ENCODE measurements around the gene NRTN.

DNA sequence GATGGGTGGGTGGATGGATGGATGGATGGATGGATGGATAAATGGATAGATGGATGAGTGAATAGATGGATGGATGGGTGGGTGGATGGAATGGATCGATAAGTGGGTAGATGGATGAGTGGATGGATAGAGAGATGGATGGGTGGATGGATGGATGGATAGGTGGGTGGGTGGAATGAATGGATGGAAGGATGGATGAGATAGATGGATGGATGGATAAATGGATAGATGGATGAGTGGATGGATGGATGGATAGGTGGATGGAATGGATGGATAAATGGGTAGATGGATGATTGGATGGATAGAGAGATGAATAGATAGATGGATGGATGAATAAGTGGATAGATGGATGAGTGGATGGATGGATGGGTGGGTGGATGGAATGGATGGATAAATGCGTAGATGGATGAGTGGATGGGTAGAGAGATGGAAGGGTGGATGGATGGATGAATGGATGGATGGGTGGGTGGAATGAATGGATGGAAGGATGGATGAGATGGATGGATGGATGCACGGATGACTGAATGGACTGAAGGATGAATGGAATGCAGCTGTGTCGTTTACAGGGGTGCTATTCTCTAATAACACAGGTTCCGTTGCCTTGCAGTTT, 42.2 kb upstream of the NRTN start:
- TF ChIP-seq EZH2 (IDR thresholded peaks at IDR 0.05; ENCODE audit: borderline replicate concordance, low read depth, low read length, severe bottlenecking), result no peak
- TF ChIP-seq, protein P1, sequence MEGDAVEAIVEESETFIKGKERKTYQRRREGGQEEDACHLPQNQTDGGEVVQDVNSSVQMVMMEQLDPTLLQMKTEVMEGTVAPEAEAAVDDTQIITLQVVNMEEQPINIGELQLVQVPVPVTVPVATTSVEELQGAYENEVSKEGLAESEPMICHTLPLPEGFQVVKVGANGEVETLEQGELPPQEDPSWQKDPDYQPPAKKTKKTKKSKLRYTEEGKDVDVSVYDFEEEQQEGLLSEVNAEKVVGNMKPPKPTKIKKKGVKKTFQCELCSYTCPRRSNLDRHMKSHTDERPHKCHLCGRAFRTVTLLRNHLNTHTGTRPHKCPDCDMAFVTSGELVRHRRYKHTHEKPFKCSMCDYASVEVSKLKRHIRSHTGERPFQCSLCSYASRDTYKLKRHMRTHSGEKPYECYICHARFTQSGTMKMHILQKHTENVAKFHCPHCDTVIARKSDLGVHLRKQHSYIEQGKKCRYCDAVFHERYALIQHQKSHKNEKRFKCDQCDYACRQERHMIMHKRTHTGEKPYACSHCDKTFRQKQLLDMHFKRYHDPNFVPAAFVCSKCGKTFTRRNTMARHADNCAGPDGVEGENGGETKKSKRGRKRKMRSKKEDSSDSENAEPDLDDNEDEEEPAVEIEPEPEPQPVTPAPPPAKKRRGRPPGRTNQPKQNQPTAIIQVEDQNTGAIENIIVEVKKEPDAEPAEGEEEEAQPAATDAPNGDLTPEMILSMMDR (IDR thresholded peaks at IDR 0.05; ENCODE audit: borderline replicate concordance, extremely low read depth, low read length, poor library complexity, severe bottlenecking), result no peak
